HG03442 (cell line): ENCODE results near the gene CLEC19A.

Source experiments
- ATAC-seq: cut with Tn5 transposase; IDR thresholded peaks from one replicate; pipeline ENCODE4 v1.9.1; 2021; ENCODE audit warnings: mild to moderate bottlenecking, moderate library complexity; ENCODE audit not compliant: unreplicated experiment

The CLEC19A gene

DNA sequence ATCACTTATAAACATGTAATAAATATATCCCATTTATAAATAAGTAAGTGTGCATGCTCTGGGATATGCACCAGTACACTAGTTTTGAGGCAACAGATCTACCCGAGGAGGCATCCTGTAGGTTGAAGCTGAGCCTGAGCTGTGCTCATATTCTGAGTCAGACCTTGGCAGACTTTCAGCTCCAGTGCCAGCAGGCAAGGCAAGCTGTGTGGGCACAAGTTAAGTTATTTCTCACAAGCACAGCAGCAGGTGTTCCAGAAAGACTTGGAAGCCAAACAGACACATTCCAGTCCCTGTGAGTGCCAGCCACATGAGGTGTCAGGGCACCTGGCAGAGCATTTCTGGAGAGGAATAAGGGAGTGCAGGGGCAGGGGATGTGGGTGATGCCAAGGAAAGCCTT is 1.3 kb upstream of the CLEC19A start:
- ATAC-seq, result no peak

DNA sequence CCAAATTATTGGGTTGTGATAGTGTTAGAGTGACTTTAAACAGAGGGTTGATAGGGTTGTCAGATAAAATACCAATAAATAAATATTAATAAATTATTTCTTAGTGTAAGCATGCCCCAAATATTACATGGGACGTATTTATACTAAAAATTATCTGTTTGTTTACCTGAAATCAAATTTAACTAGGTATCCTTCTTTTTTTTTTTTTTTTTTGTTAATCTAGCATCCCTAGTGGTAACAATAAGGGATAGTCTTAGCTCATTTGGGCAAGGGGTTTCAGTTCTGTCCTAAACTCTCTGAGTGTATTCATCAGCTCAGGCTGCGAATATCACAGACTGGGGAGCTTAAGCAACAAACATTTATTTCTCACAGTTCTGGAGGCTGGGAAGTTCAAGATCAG is 1.3 kb downstream of the CLEC19A start:
- ATAC-seq, result no peak

DNA sequence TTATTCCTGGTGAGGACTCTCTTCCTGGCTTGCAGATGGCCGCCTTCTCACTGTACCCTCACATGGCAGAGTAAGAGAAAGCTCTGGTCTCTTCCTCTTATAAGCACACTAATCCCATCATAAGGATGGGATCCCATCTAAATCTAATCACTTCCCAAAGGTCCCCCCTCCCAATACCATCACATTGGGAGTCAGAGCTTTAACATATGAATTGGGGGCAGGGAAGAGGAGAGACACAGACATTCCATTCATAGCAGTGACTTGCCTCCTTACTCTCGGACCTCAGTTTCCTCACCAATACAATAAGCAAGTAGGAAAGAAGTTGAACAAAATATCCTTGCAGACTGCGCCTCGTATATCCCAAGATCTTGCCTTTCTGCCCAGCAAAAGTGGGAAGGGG is 1.7 kb downstream of the CLEC19A start:
- ATAC-seq, result no peak

DNA sequence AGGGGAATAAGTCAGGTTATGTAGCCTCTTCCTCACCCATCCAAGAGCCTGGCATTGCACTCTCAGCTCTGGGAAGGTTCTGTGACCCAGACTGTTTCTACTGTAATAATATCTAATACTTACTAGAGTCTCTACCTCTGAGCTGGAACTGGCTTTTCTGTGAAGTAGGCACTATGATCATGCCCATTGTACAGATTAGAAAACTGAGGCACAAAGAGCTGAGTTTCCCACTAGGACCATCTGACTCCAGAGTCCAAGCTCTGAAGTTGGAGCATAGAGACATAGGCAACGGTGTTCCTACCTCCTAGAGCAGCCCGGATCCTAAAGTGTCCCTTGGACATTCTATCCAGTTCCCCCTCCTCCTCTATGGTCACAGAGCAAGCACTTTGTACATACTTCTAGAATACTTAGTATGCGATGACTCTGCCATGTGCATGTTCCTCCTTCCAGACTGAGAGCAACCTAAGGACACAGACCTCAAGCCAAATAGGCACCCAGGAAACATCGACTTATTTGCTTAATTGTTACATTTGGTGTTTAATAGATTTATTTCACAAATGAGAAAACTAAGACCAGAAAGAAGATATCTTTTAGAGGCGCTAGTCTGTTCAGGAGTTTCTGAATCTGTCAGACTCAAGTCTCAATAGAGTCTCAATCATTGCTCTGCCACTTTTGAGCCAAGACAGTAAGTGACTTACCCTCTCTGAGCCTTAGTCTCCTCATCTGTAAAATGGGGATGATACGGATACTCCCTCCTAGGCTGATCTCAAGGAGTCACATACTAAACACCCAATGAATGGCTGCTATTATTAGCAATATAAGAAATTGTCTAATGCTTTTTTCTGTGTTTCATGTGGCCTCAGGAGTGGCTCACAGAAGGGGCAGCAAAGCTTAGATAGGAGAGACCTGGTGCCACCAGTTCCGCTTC is 3.6 kb downstream of the CLEC19A start:
- ATAC-seq, result no peak

DNA sequence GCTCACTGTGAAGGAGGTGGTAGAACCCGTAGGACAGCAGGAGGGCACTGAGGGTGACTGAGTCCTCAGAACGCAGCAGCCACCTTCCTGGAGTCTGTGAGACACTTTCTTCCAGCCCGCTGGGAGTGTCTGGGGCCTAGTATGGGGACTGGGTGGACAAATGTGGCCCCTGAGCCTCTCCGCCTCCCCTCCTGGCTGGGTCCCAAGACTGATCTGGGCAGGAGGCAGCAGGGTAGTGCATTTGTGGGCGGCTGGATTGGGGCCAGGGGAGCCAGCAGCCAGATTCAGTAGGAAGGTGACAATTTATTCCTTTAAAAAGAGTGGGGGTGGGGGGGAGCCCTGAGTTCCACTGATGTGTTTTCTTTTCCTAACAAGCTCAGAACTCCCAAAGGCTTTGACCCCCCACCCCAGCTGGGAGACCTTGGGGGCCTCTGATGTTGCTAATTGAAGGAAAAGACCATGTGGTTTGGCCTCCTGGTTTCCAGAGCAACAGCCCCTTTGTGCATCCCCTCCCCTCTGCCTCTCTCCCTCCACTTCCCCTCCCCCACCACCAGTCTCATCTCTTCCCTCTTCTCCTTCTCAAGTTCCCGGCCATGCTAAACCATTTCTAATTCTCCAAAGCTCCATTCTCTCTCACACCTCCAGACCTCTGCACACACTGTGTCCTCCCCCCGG is 4.4 kb downstream of the CLEC19A start:
- no peak for ATAC-seq

DNA sequence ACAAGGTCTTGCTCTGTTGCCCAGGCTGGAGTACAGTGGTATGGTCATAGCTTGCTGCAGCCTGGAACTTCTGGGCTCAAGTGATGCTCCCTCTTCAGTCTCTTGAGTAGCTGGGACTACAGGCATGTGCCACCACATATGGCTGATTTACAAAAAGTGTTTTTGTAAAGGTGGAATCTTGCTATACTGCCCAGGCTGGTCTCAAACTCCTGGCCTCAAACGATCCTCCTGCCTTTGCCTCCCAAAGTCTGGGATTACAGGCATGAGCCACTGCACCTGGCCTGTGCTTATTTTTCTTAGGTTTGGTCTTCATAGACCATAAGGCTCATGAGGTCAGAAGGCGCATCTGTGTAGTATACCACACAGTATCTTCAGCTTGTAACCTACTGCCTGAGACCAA is 5.3 kb downstream of the CLEC19A start:
- ATAC-seq, result no peak

DNA sequence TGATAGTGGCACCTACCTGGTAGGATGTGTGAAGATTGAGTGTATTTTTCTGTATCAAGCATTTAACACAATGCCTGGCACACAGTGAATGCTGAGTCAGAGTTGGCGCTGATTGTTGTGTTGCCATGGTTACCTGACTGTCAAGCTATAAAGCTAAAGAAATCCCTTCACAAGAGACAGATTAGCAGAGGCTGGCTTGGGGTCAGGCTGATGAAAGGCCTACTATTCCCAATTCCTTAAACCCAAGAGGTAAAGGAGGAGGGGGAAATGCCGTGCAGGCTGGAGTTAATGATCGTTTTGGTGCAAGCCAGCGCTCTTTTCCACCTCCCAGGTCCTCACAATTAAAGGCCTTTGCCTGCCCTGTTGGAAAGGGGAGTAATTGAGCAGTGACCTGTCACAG is 5.9 kb downstream of the CLEC19A start:
- no peak for ATAC-seq

DNA sequence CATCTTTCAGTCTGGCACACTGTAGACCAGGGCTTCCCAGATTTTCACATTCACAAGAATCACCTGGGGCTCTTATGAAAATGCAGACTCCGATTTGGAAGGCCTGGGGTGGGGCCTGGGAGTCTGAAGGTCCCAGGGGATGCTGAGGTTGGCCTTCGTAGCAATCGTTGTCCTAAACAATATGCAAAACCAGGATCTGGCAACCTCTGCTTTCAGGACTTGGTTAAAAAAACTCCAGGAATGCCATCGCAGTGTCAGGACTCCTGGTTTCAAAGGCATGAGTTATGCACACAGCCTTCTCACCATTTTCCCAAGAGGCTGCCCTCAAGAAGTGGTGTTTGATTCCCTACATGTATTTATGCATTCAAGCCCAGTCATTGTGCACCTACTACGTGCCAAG is 6.7 kb downstream of the CLEC19A start:
- ATAC-seq, result no peak

DNA sequence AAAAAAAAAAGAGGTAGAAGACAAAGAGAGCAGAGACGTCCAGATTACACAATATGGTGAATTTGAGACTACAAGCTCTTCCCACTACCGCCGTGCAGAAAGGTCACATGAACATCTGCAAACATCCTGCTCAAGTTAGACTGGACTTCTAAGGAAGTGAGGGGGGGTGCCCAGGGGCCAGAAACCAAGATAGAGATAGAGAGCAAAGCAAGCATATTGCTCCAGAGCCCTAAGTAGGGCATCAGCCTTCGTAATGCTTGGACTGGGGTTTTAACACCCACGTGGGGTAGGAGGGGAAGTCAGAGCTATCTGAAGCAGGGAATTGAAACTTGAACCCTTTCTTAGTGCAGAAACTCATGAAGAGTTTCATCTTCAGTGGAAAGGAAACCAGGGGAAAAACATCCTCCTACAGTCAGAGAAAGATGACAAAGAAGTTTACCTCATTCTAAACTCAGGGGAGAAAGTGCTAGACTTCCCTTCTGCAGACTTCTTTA is 8.7 kb downstream of the CLEC19A start:
- ATAC-seq, result peak; percentile 88

DNA sequence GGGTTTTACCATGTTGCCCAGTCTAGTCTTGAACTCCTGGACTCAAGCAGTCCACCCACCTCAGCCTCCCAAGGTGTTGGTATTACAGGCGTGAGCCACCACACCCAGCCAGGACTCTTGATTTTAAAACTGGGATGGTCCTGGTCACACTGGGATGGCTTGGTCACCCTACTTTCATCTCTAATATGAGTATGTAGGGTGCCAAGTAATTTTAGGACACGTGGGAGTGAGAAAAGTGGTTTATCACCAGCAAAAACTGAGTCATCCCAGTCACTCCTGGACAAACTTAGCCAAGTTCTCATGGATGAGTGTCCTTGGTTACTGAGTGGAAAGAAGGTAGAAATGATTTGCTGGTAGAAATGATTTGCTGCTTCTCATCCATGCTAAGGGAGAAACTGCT is 9.9 kb downstream of the CLEC19A start:
- ATAC-seq, result no peak

DNA sequence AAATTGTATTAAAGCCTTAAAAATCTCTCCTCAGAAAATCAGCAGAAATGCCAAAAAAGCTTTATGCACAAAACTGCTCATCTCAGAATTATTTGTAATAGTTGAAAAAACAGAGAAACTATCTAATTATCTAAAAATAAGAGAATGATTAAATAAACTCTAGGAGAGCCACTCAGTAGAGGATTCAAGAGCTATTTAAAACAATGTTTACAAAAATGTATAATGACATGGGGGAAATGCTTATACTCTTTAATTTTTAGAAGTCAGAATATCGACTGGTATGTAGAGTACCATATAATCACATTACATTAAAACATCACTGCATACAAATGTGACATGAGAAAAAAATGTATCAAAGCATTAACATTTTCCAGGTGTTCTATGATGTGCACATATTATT is 11.9 kb downstream of the CLEC19A start:
- no peak for ATAC-seq

DNA sequence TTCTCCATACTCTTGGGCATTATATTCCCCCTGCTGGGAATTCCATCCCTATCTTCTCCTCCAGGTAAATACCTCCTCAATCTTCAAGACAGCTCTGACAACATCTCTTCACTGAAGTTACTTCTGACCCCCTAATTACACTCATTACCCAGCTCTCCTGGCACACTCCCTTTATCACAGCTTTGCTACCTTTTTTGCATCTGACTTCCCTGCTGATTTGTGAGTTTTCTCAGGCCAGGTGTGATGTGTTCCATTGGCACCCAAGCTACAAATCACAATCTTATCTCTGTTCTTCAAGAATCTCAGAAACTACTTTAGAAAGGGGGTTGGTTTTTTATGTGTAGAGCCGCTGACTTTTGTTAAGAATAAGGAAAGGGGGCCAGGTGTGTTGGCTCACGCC is 14.0 kb downstream of the CLEC19A start:
- ATAC-seq, result no peak

DNA sequence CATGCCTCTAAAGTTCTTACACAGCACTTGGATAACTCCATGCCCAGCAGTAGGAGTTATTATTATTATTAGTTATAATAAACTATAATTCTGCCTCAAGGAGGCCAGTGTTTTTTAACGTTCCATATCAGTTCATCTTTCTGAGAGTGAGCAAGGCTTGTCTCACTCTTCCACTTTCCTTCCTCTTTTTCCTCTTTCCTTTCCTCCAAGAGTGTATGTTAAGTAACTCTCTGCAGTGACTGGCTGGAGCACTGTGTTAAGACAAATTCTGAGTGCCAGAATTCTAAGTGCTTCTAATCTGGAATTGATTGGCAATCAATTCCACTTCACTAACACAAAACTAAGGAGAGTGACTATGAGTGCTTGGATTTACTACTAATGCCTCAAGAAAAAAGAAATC is 16.4 kb downstream of the CLEC19A start:
- ATAC-seq, result no peak

DNA sequence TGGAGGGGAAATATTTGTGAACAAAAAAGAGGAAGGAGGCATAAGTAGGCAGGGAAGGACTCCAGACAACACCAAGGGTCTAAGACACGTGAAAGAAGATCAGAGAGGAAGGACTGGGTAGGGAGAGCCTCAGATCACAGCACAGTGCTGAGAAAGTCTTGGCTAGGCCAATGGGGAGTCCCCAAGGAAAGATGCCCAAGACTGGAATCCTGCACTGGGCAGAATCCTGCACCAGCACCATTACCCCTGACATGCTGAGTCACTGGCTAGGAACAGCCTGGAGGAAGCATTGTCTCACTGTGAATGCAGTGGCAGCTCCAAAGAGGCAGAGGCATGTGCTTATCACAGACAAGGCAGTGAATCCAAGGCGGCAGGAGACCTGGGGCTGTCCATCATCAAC is 19.2 kb downstream of the CLEC19A start:
- ATAC-seq, result no peak

DNA sequence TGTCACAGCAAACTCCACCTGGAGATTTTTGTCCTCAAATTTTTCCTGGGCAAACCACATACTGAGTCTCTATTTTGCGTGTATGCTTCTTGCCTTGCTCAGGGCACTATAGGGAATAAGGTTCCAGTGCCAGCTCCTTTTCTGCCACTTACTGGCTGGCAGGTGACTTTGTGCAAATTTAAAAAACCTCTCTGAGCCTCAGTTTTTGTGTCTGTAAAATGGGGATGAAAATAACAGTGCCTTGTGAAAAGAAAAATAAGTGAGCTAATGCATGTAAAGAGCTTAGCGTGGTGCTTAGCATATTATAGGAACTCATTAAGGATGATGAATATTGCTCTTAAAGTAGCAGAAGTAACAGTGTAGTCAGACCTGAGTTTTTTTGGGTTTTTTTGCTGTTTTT is 19.9 kb downstream of the CLEC19A start:
- ATAC-seq, result no peak

DNA sequence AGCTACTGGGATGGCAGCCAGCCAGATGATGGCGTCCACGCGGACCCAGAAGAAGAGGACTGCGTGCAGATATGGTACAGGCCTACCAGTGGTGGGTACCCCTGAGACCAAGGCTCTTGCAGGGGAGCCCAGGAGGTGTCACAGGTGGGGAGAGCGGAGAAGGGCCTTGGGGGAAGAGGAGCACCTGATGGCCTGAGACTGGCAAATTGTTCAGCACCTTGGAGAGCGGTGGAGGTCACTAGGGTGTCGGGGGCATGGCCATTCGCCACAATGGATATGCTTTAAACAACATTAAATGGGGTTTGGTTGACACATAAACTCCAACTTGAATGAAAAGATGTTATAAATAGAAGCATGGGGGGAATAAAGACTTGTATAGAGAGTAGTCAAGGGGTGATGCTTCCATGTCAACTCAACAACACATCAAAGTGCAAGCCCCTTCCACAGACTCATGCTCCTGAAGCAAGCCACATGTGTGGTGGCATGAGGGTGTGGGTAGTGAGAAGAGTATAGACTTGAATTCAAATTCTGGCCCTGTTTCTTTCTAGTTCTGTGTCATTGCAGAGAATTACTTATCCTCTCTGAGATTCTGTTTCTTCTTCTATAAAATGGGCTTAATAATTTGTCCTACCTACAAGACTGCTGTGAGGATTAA is 22.2 kb downstream of the CLEC19A start:
- ATAC-seq, result no peak

DNA sequence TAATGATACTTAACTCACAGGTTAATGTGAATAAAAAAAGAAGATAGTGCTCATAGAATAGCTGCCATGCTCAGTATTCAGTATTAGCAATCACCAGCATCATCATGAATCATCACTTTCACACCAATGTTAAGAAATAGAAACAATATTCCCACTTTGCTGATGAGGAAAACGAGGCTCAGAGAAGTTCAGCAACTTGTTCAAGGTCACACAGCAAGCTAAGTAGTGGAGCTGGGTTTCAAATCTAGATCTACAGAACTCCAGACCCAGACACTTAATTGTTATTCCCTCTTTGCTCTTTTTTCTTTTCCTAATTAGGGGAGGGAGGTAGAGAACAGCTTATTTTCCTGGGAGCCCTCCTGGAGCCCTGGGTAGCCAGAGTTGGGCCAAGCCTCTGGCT is 22.9 kb downstream of the CLEC19A start:
- no peak for ATAC-seq

DNA sequence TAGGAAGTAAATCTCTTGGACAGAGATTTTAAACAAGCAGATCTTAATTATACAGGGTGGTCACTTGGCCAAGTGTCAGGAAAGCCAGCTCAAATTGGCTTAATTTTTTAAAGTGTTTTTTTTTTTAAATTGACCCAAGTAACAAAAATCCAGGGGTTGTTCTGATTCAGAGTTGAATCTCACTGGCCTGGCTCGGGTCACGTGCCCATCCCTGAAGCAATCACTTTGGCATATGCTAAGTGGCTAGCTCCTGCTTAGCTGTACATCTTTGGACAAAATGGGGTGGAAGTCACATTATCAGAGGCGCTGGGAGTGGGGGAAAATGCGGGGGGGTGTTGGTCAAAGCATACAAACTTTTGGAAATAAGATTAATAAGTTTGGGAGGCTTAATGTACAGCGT is 23.6 kb downstream of the CLEC19A start:
- no peak for ATAC-seq

DNA sequence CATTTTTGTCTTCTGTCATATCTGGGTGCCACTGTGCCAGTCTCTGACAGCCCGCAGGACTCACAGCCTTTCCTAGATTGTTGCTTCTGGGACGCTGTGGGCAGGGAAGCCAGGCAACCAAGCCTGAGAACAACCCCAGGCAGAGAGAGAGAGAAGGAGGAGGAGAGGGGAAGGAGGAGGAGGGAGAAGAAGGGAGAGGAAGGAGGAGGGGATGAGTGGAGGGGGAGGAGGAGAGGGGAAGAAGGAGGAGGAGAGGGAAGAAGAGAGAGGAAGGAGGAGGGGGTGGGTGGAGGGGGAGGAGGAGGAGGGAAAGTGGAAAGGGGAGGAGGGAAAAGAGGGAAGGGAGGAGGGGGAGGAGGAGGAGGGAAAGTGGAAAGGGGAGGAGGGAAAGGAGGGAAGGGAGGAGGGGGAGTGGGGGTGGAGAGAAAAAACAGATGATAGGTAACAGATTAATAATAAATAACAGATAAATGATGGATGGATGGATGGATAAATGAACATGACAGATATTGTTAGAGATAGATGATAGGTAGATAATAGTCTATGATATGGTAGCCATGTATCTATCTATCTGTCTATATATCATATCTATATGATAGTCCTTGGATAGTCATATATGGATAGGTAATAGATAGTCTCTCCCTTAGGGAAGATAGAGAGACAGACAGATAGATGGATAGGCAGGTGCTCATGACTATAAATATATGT is 29.3 kb downstream of the CLEC19A start:
- no peak for ATAC-seq

DNA sequence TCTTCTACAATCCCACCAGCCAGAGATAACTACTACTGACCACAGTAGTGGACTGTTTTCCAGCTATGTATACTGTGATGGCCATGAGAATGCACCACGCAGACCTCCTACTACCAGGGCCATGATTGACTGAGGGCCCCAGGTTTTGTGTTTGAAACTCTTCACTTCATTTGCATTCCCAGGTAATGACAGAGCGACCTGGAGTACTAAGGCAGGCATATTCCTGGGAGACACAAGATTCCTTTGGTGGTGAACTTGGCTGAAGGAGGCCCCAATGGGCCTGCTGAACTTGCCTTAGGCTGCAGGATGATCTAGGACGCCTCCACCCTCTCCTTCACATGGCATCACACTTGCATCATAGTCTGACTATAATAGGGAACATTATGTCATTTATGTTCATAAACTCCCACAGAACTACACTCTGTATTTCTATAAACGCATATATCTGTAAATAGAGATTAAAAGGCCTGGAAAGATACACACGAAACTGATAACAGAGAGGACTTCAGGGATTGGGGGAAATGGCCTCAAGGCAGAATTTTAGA is 30.4 kb downstream of the CLEC19A start:
- no peak for ATAC-seq

DNA sequence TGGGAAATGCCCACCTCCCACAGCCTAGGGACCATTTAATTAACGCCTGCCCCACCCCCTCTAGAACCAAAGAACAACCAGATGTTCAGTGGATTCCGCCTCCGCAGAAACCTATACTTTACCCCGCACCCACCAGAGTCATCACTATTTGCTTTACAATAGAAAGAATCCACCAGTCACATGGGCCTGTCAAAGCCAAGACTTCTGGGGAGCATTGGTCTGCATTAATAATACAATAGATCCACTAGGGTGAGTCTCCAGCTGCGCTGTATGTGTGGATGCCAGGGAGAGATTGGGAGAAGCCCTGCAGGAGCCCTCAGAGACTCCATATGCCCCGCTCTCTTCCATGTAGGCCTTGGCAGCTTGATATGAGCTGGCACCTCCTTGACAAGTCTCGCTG is 31.3 kb downstream of the CLEC19A start:
- no peak for ATAC-seq
